NCI-H1694 treated with DMSO at 0.1 percent for 48 hours (cell line): ENCODE data around the gene FOXRED2.
A peak's percentile ranks its signal among the peaks of the same experiment; 100 is the strongest.

ENCODE experiments used
- DNase-seq: peaks from one replicate; lab custom pipeline; 2025; lab: John Stamatoyannopoulos, UW

Gene FOXRED2

GRCh38 chr22:36514766-36515165, 7.9 kb upstream of the FOXRED2 start:
- DNase-seq = no peak

GRCh38 chr22:36512991-36513390, 6.2 kb upstream of the FOXRED2 start:
- no peak for DNase-seq

GRCh38 chr22:36512333-36512732, 5.5 kb upstream of the FOXRED2 start:
- DNase-seq = no peak

- DNase-seq = peak; percentile 4
Observed at GRCh38 chr22:36510966-36511881, 4.4 kb upstream of the FOXRED2 start.

GRCh38 chr22:36510384-36510783, 3.5 kb upstream of the FOXRED2 start:
- no peak for DNase-seq

GRCh38 chr22:36507518-36508010, 724 bp upstream of the FOXRED2 start:
- DNase-seq = no peak

- no peak for DNase-seq
Observed at GRCh38 chr22:36505998-36506635, 723 bp downstream of the FOXRED2 start.

- DNase-seq = no peak
Observed at GRCh38 chr22:36497910-36498665, 8.8 kb downstream of the FOXRED2 start.

- DNase-seq = no peak
Observed at GRCh38 chr22:36493690-36494110, 13.1 kb downstream of the FOXRED2 start.

- peak; percentile 29 for DNase-seq
Observed at GRCh38 chr22:36492109-36492508, 14.7 kb downstream of the FOXRED2 start.

- DNase-seq = no peak
Observed at GRCh38 chr22:36491155-36491554, 15.7 kb downstream of the FOXRED2 start.

- no peak for DNase-seq
Observed at GRCh38 chr22:36486619-36487384, 20.0 kb downstream of the FOXRED2 start.

- peak; percentile 84 for DNase-seq
Observed at GRCh38 chr22:36481393-36482168, 25.3 kb downstream of the FOXRED2 start, which contains the start of gene TXN2. TXN2 (minus strand) TSS chr22:36481640; CDS start chr22:36480837, 803 bp downstream.

GRCh38 chr22:36480941-36481392, 25.9 kb downstream of the FOXRED2 start:
- DNase-seq = no peak

GRCh38 chr22:36478966-36479365, 27.9 kb downstream of the FOXRED2 start:
- no peak for DNase-seq

GRCh38 chr22:36475341-36475740, 31.5 kb downstream of the FOXRED2 start:
- DNase-seq = no peak

GRCh38 chr22:36472689-36473088, 34.2 kb downstream of the FOXRED2 start:
- no peak for DNase-seq

- no peak for DNase-seq
Observed at GRCh38 chr22:36471341-36471821, 35.5 kb downstream of the FOXRED2 start.

- no peak for DNase-seq
Observed at GRCh38 chr22:36470994-36471331, 35.9 kb downstream of the FOXRED2 start.

- DNase-seq = peak; percentile 63
Observed at GRCh38 chr22:36470162-36470993, 36.5 kb downstream of the FOXRED2 start.
